H1 (cell line): ENCODE measurements around the gene TUT4.

Experiments
- GTF2F1 ChIP-seq: IDR thresholded peaks from 2 replicates; pipeline ENCODE4 v1.6.1; 2012; ENCODE audit warnings: low read depth, low read length, improper control_type of control experiment, borderline replicate concordance
- KDM1A ChIP-seq: fragments of 200-600, 300-600 bp; sonication (generic); IDR thresholded peaks from 2 replicates; pipeline ENCODE4 v1.7.1; 2016; ENCODE audit warnings: mild to moderate bottlenecking, low read length, borderline replicate concordance
- SIRT6 ChIP-seq: IDR thresholded peaks from one replicate; pipeline ENCODE4 v1.7.1; 2012; ENCODE audit warnings: low read length, inconsistent platforms
- SP1 ChIP-seq: IDR thresholded peaks from 2 replicates; pipeline ENCODE4 v1.6.1; 2011; ENCODE audit warnings: low read depth, low read length
- SP4 ChIP-seq: IDR thresholded peaks from 2 replicates; pipeline ENCODE4 v1.6.1; 2012; ENCODE audit warnings: low read length, inconsistent platforms
- TCF12 ChIP-seq: IDR thresholded peaks from 2 replicates; pipeline ENCODE4 v1.6.1; 2011; ENCODE audit warnings: low read depth, mild to moderate bottlenecking, low read length
- TEAD4 ChIP-seq: IDR thresholded peaks from 2 replicates; pipeline ENCODE4 v1.6.1; 2012; ENCODE audit warnings: low read depth, low read length, inconsistent platforms, mixed read lengths
- TF ChIP-seq, protein P1 (sequence below): IDR thresholded peaks from 2 replicates; pipeline ENCODE4 v1.6.1; 2012; ENCODE audit warnings: inconsistent platforms
- TF ChIP-seq, protein P2 (sequence below), 3 experiments: IDR thresholded peaks; 1 replicate in 2 of 3; 2 replicates in 1 of 3; pipeline versions ENCODE4 v1.5.1 to v1.6.1; 2011; ENCODE audit warnings: low read length in 3 of 3, mild to moderate bottlenecking in 3 of 3, inconsistent platforms in 2 of 3, low read depth in 1 of 3, moderate library complexity in 1 of 3; ENCODE audit not compliant: insufficient read depth in 1 of 3; ENCODE audit errors: control extremely low read depth in 1 of 3

DNA sequence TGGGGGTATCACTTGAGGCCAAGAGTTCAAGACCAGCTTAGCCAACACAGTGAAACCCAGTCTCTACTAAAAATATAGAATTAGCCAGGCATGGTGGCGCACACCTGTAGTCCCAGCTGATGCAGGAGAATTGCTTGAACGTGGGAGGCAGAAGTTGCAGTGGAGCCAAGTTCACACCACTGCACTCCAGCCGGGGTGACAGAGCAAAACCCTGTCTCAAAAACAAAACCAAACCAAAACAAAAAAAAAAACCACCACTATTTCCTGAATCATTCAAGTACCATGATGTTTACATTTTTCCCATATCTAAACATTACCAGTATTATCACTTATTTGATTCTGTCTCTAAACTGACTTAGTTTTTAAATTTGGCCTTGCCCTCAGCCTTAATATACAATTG is 29.5 kb downstream of the TUT4 start:
- TF ChIP-seq TCF12: no peak
- TF ChIP-seq, protein P1, sequence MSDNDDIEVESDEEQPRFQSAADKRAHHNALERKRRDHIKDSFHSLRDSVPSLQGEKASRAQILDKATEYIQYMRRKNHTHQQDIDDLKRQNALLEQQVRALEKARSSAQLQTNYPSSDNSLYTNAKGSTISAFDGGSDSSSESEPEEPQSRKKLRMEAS: no peak
- no peak for TF ChIP-seq SIRT6
- TF ChIP-seq GTF2F1: no peak
- TF ChIP-seq KDM1A: no peak
- no peak for TF ChIP-seq TEAD4
- TF ChIP-seq SP4: no peak
- no peak for TF ChIP-seq SP1
- TF ChIP-seq, protein P2, sequence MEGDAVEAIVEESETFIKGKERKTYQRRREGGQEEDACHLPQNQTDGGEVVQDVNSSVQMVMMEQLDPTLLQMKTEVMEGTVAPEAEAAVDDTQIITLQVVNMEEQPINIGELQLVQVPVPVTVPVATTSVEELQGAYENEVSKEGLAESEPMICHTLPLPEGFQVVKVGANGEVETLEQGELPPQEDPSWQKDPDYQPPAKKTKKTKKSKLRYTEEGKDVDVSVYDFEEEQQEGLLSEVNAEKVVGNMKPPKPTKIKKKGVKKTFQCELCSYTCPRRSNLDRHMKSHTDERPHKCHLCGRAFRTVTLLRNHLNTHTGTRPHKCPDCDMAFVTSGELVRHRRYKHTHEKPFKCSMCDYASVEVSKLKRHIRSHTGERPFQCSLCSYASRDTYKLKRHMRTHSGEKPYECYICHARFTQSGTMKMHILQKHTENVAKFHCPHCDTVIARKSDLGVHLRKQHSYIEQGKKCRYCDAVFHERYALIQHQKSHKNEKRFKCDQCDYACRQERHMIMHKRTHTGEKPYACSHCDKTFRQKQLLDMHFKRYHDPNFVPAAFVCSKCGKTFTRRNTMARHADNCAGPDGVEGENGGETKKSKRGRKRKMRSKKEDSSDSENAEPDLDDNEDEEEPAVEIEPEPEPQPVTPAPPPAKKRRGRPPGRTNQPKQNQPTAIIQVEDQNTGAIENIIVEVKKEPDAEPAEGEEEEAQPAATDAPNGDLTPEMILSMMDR (IDR thresholded peaks at IDR 0.05; ENCODE audit: control extremely low read depth in 1 of 3, insufficient read depth in 1 of 3, low read depth in 1 of 3, low read length in 3 of 3): no peak
